ENCODE results near the gene THSD4. TPM values are rescaled to one million over a fixed set of nuclear protein-coding genes. Genes with fewer than 3 reads are reported as not detected.

Gene THSD4
- total and polyA plus RNA-seq, 8 donors: 15.7 to 43.3 (median 19.1) TPM

- Histone ChIP-seq H3K4me3 (no peak overlapping the region), H3K36me3 (no peaks in the 10 kb centered on the region), H3K4me1 (peaks cover 0 to 6% of the 10 kb centered on the region in 2 donors), H3K9me3 (no peaks in the 10 kb centered on the region), H3K27me3 (no peaks in the 10 kb centered on the region), H3K27ac (no peak overlapping the region)
- no peak for DNase-seq
- intact Hi-C loops (cut with DNase I): no loop called here
- ATAC-seq: no peak
- TF ChIP-seq, protein P1, sequence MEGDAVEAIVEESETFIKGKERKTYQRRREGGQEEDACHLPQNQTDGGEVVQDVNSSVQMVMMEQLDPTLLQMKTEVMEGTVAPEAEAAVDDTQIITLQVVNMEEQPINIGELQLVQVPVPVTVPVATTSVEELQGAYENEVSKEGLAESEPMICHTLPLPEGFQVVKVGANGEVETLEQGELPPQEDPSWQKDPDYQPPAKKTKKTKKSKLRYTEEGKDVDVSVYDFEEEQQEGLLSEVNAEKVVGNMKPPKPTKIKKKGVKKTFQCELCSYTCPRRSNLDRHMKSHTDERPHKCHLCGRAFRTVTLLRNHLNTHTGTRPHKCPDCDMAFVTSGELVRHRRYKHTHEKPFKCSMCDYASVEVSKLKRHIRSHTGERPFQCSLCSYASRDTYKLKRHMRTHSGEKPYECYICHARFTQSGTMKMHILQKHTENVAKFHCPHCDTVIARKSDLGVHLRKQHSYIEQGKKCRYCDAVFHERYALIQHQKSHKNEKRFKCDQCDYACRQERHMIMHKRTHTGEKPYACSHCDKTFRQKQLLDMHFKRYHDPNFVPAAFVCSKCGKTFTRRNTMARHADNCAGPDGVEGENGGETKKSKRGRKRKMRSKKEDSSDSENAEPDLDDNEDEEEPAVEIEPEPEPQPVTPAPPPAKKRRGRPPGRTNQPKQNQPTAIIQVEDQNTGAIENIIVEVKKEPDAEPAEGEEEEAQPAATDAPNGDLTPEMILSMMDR (IDR thresholded peaks at IDR 0.05): no peak
Measured at GRCh38 chr15:71138473-71138872, 23.2 kb downstream of the THSD4 start.

- no peak overlapping the region for H3K4me3 ChIP-seq
- intact Hi-C loops (cut with DNase I): no loop called here
- no peaks in the 10 kb centered on the region for H3K27me3 ChIP-seq
- no peak for DNase-seq
- no peaks in the 10 kb centered on the region for H3K36me3 ChIP-seq
- TF ChIP-seq, protein P1 (IDR thresholded peaks at IDR 0.05): no peak
- ATAC-seq: no peak
- peaks cover 0 to 6% of the 10 kb centered on the region in 2 donors for H3K4me1 ChIP-seq
- H3K27ac ChIP-seq: no peak overlapping the region
- H3K9me3 ChIP-seq: no peaks in the 10 kb centered on the region
Measured at GRCh38 chr15:71139241-71139640, 24.0 kb downstream of the THSD4 start.

DNA sequence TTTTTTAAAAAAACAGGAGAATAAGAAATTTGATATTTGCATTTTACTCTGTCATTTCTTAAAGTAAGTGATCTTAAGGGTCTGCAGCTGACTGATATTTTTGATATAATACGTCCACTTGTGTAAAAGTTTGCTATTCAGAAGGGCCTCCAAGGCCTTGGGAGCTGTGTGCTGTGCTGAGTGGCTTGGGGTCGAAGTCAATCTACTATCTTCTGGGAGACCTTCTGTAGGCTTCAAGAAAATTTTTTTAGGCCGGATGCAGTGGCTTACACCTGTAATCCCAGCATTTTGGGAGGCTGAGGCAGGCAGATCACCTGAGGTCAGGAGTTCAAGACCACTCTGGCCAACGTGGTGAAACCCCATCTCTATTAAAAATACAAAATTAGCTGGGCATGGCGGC, 26.3 kb downstream of the THSD4 start:
- TF ChIP-seq, protein P1 (IDR thresholded peaks at IDR 0.05): no peak
- H3K4me3 ChIP-seq: no peak overlapping the region
- H3K36me3 ChIP-seq: no peaks in the 10 kb centered on the region
- no peaks in the 10 kb centered on the region for H3K27me3 ChIP-seq
- H3K4me1 ChIP-seq: peaks cover 0 to 6% of the 10 kb centered on the region in 2 donors
- intact Hi-C loops (cut with DNase I): no loop called here
- ATAC-seq (no peak), DNase-seq (no peak)
- no peaks in the 10 kb centered on the region for H3K9me3 ChIP-seq
- H3K27ac ChIP-seq: no peak overlapping the region

DNA sequence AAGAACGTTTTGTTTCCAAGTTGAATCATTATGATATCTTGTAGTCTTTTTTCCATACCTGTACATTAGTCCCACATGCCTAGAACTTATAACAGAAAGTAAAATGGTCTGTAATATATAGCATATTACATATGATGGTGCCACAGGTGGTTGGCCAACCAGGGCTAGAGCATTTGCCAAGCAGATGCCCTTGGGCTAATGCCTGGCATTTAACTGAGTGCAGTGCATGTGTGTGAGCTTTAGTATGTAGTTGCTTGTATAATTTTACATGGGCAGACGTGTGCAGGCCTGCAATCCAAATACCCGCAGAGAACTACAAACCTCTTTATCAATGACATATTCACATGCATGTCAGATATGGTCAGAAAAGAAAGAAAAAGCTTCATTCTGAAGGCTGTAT, 27.5 kb downstream of the THSD4 start:
- intact Hi-C loops (cut with DNase I): no loop called here
- H3K27ac ChIP-seq: no peak overlapping the region
- DNase-seq: no peak
- ATAC-seq: no peak
- no peaks in the 10 kb centered on the region for H3K9me3 ChIP-seq
- no peaks in the 10 kb centered on the region for H3K27me3 ChIP-seq
- no peak overlapping the region for H3K4me3 ChIP-seq
- H3K4me1 ChIP-seq: no peaks in the 10 kb centered on the region
- TF ChIP-seq, protein P1 (IDR thresholded peaks at IDR 0.05): no peak
- H3K36me3 ChIP-seq: no peaks in the 10 kb centered on the region

GRCh38 chr15:71143373-71144310, 28.4 kb downstream of the THSD4 start:
- intact Hi-C loops (cut with DNase I): no loop called here
- no peak overlapping the region for H3K4me3 ChIP-seq
- no peak overlapping the region for H3K27ac ChIP-seq
- no peak for DNase-seq
- no peaks in the 10 kb centered on the region for H3K27me3 ChIP-seq
- H3K4me1 ChIP-seq: no peaks in the 10 kb centered on the region
- no peak for ATAC-seq
- TF ChIP-seq, protein P1 (IDR thresholded peaks at IDR 0.05): no peak
- no peaks in the 10 kb centered on the region for H3K9me3 ChIP-seq
- no peaks in the 10 kb centered on the region for H3K36me3 ChIP-seq
